NCI-H1436 (cell line): ENCODE results near the gene GABRB2.
A peak's percentile ranks its signal among the peaks of the same experiment; 100 is the strongest.
"Not testable (repeated sequence)": the region's sequence is repeated elsewhere in the genome, so short reads cannot be mapped to it uniquely, and the experiment has no call there.

Source experiments
- DNase-seq: peaks from one replicate; lab custom pipeline; 2025; lab: John Stamatoyannopoulos, UW

The GABRB2 gene

GRCh38 chr5:161299053-161299452 is 247.5 kb downstream of the GABRB2 start:
- DNase-seq = no peak

GRCh38 chr5:161297388-161297787 is 249.1 kb downstream of the GABRB2 start:
- not testable (repeated sequence) for DNase-seq

GRCh38 chr5:161295721-161296250 is 250.7 kb downstream of the GABRB2 start:
- DNase-seq = no peak

GRCh38 chr5:161288071-161288470 is 258.5 kb downstream of the GABRB2 start:
- no peak for DNase-seq

GRCh38 chr5:161287436-161287835 is 259.1 kb downstream of the GABRB2 start:
- no peak for DNase-seq

- DNase-seq = no peak
Observed at GRCh38 chr5:161286066-161286655, 260.4 kb downstream of the GABRB2 start.

- no peak for DNase-seq
Observed at GRCh38 chr5:161284445-161284844, 262.1 kb downstream of the GABRB2 start.

- DNase-seq = no peak
Observed at GRCh38 chr5:161283296-161283695, 263.2 kb downstream of the GABRB2 start.

GRCh38 chr5:161278739-161279660 is 267.5 kb downstream of the GABRB2 start:
- no peak for DNase-seq

GRCh38 chr5:161277011-161277410 is 269.5 kb downstream of the GABRB2 start:
- DNase-seq = no peak

GRCh38 chr5:161274951-161275350 is 271.6 kb downstream of the GABRB2 start:
- peak; percentile 5 for DNase-seq

GRCh38 chr5:161273410-161273809 is 273.1 kb downstream of the GABRB2 start:
- no peak for DNase-seq

- no peak for DNase-seq
Observed at GRCh38 chr5:161271816-161272215, 274.7 kb downstream of the GABRB2 start.

GRCh38 chr5:161269125-161269524 is 277.4 kb downstream of the GABRB2 start:
- no peak for DNase-seq

- DNase-seq = no peak
Observed at GRCh38 chr5:161266954-161267353, 279.6 kb downstream of the GABRB2 start.

GRCh38 chr5:161265006-161265405 is 281.5 kb downstream of the GABRB2 start:
- no peak for DNase-seq

GRCh38 chr5:161263191-161263590 is 283.3 kb downstream of the GABRB2 start:
- no peak for DNase-seq

GRCh38 chr5:161261668-161262323 is 284.7 kb downstream of the GABRB2 start:
- DNase-seq = no peak

- no peak for DNase-seq
Observed at GRCh38 chr5:161258438-161258837, 288.1 kb downstream of the GABRB2 start.

- no peak for DNase-seq
Observed at GRCh38 chr5:161256957-161257356, 289.6 kb downstream of the GABRB2 start.

GRCh38 chr5:161252955-161253354 is 293.6 kb downstream of the GABRB2 start:
- DNase-seq = not testable (repeated sequence)

GRCh38 chr5:161246749-161247148 is 299.8 kb downstream of the GABRB2 start:
- DNase-seq = no peak

- DNase-seq = not testable (repeated sequence)
Observed at GRCh38 chr5:161245846-161246245, 300.7 kb downstream of the GABRB2 start.
